NB4 (cell line): ENCODE data around the gene GADD45G.

Experiments
- DNase-seq: peaks from one replicate; pipeline ENCODE4 v3.0.0; 2010; ENCODE audit warnings: low read depth
- H3K4me3 ChIP-seq: one replicate; pipeline ENCODE4 v1.5.1; 2011; ENCODE audit warnings: mild to moderate bottlenecking, low read depth, low read length, moderate library complexity
- MYC ChIP-seq: IDR thresholded peaks from 2 replicates; pipeline ENCODE4 v1.6.1; 2011; ENCODE audit warnings: low read depth, low read length
- POLR2A ChIP-seq: IDR thresholded peaks from 2 replicates; pipeline ENCODE4 v1.6.1; 2011; ENCODE audit warnings: mild to moderate bottlenecking; ENCODE audit not compliant: insufficient read length; ENCODE audit errors: extremely low read depth
- TF ChIP-seq, protein P1 (sequence below): IDR thresholded peaks from one replicate; pipeline ENCODE4 v1.5.1; 2012; ENCODE audit warnings: low read depth, low read length
- TF ChIP-seq, protein P2 (sequence below): IDR thresholded peaks from 2 replicates; pipeline ENCODE4 v1.6.1; 2011; ENCODE audit warnings: low read depth, low read length

The GADD45G gene

DNA sequence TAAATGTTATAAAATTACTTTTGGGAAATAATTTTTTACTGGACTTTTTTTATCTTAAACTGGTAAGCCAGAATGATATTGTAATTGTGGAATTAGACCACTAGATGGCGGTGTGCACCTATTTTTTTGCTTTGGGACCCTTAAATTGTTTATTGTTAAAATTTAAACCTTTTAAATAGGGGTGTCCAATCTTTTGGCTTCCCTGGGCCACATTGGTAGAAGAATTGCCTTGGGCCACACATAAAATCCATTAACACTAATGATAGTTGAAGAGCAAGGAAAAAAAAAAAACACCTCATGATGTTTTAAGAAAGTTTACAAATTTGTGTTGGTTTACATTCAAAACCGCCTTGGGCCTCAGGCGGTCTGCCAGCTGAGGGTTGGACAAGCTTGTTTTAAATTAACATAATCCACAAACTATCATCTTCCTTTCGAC, 28.4 kb upstream of the GADD45G start:
- TF ChIP-seq, protein P1, sequence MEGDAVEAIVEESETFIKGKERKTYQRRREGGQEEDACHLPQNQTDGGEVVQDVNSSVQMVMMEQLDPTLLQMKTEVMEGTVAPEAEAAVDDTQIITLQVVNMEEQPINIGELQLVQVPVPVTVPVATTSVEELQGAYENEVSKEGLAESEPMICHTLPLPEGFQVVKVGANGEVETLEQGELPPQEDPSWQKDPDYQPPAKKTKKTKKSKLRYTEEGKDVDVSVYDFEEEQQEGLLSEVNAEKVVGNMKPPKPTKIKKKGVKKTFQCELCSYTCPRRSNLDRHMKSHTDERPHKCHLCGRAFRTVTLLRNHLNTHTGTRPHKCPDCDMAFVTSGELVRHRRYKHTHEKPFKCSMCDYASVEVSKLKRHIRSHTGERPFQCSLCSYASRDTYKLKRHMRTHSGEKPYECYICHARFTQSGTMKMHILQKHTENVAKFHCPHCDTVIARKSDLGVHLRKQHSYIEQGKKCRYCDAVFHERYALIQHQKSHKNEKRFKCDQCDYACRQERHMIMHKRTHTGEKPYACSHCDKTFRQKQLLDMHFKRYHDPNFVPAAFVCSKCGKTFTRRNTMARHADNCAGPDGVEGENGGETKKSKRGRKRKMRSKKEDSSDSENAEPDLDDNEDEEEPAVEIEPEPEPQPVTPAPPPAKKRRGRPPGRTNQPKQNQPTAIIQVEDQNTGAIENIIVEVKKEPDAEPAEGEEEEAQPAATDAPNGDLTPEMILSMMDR: peak; percentile 36
- TF ChIP-seq, protein P2, sequence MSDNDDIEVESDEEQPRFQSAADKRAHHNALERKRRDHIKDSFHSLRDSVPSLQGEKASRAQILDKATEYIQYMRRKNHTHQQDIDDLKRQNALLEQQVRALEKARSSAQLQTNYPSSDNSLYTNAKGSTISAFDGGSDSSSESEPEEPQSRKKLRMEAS: no peak
- peak; percentile 59 for DNase-seq
- no peak overlapping the region for H3K4me3 ChIP-seq

DNA sequence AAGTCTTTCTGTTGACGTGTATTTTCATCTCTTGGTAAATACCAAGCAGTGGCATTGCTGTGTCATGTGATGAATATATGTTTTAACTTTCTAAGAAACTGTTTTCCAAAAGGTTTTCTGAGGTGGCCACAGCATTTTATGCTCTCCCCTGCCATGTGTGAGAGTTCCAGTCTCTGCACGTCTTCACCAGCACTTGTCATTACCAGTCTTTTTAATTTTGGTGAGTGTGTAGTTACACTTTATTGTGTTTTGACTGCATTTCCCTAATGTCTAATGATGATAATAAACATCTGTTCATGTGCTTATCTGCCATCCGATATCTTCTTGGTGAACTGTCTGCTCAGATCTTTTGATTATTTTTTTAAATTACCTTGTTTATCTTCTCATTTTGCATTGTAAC, 27.4 kb upstream of the GADD45G start:
- TF ChIP-seq, protein P2: no peak
- TF ChIP-seq POLR2A: no peak
- TF ChIP-seq, protein P1: no peak
- TF ChIP-seq MYC: no peak
- DNase-seq: no peak

DNA sequence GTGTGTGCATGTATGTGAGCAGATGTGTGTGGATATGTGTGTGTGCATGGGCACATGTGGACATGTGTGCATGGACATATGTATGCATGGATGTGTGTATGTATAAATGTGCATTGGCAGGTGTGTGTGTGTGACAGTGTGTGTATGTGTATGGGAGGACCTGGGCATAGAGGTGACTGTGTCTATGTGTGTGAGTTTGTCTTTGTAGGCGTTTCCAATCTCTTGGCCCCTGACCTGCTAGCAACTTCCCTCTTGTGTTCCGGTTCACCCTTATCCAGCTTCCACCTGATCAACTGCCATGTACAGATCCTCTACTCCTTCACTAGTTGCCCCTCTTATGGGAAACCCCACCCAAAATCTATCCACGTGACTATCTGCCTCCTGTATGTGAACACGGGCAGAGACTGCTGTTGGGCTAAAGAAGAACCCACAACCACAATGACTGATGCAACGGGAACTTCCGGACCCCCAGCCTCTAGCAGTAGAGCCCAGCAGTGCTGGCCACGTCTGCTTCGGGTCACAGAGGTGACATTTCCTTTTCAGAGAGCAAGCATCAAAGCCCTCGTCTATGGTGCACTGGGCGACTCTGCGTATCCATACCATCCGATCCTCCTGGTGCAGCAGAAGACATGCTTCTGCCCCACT, 24.9 kb upstream of the GADD45G start:
- H3K4me3 ChIP-seq: no peak overlapping the region
- DNase-seq: peak; percentile 71
- TF ChIP-seq, protein P2: peak; percentile 37; the same call in 1 of the 2 replicates
- TF ChIP-seq POLR2A (no peak), MYC (no peak)
- TF ChIP-seq, protein P1: no peak

More for the DNA sequence above, 27.4 kb upstream of the GADD45G start:
- no peak overlapping the region for H3K4me3 ChIP-seq

DNA sequence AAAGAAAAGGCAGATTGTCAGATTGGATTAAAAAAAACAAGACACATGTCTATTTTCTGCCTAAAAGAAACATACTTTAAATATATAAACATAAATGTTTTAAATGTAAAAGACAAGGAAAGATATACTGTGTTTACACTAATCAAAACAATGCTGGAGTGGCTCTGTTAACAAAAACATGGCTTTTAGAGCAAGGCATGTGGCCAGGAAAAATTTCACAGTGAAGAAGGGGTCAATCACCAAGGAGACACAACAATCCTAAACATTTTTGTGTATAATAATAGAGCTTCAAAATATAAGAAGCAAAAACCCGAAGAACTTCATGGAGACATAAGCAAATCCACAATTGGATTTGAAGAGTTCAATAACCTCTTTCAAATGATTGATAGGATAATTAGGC, 18.5 kb upstream of the GADD45G start:
- H3K4me3 ChIP-seq: no peak overlapping the region
- no peak for DNase-seq
- TF ChIP-seq, protein P2: no peak
- no peak for TF ChIP-seq MYC
- TF ChIP-seq, protein P1: no peak
- no peak for TF ChIP-seq POLR2A

DNA sequence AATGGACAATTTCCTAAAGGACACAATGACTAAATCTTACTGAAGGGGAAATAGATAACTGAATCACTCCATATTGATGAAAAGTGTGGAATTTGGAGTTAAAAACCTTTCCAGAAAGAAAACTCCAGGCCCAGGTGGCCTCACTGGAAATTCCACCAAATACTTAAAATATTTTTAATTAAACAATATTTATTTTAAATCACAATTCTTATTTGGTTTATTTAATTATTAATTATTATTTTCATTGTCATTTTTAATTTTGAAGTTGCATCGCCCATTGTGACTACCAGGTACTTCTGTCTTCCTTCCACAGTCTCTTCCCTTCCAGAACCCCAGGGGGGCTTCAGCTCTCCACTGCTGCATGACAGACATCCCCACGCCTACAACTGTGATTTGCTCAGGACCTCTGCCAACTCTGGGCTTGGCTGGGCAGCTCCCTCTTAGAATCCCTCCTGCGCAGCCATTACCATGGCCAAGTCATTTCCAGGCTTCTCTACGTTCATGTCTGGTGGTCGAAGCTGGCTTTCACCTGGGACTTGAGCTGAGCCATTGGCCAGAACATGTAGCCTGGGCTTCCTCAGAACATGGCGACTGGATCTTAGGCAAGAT, 16.4 kb upstream of the GADD45G start:
- H3K4me3 ChIP-seq: no peak overlapping the region
- no peak for DNase-seq
- TF ChIP-seq POLR2A (no peak), MYC (no peak)
- TF ChIP-seq, protein P2: no peak
- TF ChIP-seq, protein P1: no peak
